ENCODE data around the gene PSMG3. TPM values are rescaled to one million over a fixed set of nuclear protein-coding genes. Genes with fewer than 3 reads are reported as not detected.

Gene PSMG3
- total RNA-seq, 3 donors from 2014 or later (not counting 1 experiment from before 2014, with no cell fraction given), result 19.0 to 21.4 (median 20.5) TPM

DNA sequence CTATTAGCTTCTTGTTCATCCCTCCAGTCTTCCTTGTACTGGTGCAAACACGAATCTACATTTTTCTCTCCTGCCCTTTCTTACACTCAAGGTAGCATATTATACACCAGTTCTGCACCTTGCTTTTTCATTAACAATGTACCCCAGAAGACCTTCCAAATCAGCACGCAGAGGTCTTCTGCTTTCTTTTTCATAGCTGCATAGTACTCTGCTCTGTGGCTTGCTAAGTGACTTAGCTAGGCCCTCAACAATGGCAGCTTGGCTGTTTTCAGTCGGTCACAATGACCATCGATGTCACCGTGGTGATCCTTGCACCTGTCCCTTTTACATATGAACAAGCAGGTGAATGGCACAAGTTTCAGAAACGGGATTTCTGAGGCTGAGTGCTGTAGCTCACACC lies 44.4 kb downstream of the PSMG3 start:
- ATAC-seq (no peak), DNase-seq (no peak)
- Histone ChIP-seq H3K9me3 (ENCODE audit: control insufficient read depth, insufficient read depth, low read length) (no peaks in the 10 kb centered on the region), H3K4me3 (ENCODE audit: low read length) (no peak overlapping the region), H3K27me3 (ENCODE audit: control insufficient read depth, insufficient read depth, low read length) (no peaks in the 10 kb centered on the region), H3K27ac (ENCODE audit: low read length) (no peak overlapping the region), H3K36me3 (ENCODE audit: control insufficient read depth, insufficient read depth, low read length) (no peaks in the 10 kb centered on the region), H3K4me1 (ENCODE audit: control insufficient read depth, insufficient read depth, low read length) (peaks cover 7% of the 10 kb centered on the region)
- TF ChIP-seq, protein P1, sequence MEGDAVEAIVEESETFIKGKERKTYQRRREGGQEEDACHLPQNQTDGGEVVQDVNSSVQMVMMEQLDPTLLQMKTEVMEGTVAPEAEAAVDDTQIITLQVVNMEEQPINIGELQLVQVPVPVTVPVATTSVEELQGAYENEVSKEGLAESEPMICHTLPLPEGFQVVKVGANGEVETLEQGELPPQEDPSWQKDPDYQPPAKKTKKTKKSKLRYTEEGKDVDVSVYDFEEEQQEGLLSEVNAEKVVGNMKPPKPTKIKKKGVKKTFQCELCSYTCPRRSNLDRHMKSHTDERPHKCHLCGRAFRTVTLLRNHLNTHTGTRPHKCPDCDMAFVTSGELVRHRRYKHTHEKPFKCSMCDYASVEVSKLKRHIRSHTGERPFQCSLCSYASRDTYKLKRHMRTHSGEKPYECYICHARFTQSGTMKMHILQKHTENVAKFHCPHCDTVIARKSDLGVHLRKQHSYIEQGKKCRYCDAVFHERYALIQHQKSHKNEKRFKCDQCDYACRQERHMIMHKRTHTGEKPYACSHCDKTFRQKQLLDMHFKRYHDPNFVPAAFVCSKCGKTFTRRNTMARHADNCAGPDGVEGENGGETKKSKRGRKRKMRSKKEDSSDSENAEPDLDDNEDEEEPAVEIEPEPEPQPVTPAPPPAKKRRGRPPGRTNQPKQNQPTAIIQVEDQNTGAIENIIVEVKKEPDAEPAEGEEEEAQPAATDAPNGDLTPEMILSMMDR (IDR thresholded peaks at IDR 0.05), result no peak
- peaks cover 0 to 12% of the 10 kb centered on the region in 2 donors for H3K27me3 Mint-ChIP-seq (ENCODE audit: low read depth in 2 of 2)
- H3K9me3 Mint-ChIP-seq, result no peaks in the 10 kb centered on the region
- intact Hi-C loops (cut with micrococcal nuclease), result no loop called here
- no peak overlapping the region for H3K27ac Mint-ChIP-seq
- no peak overlapping the region for H3K4me3 Mint-ChIP-seq
- no peaks in the 10 kb centered on the region for H3K36me3 Mint-ChIP-seq
- WGBS (ENCODE audit: insufficient coverage), result 95% methylated on average over 6 of the region's 6 CpGs
- H3K4me1 Mint-ChIP-seq, result no peaks in the 10 kb centered on the region

DNA sequence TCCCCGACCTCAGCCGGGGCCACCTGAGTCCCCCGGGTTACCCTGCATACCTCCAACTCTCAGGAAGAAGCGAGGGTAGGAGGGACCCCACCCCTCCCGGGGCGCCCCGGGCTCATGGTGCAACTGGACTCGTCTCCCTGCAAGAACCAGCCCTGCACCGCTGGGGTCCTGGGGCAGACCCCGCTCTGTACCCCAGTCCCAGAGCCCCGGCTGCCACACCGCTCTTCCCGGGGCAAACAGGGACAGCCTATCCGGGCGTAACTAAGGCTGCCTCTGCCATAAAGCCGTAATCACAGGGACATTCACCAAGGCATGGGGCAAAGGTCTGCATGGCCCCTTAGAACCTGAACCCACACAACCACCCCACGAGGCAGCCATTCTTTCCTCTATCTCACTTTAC lies 46.0 kb downstream of the PSMG3 start:
- no peaks in the 10 kb centered on the region for H3K36me3 ChIP-seq (ENCODE audit: control insufficient read depth, insufficient read depth, low read length)
- H3K4me1 ChIP-seq (ENCODE audit: control insufficient read depth, insufficient read depth, low read length), result no peaks in the 10 kb centered on the region
- intact Hi-C loops (cut with micrococcal nuclease), result no loop called here
- no peak overlapping the region for H3K27ac Mint-ChIP-seq
- DNase-seq (no peak), ATAC-seq (no peak)
- H3K27me3 Mint-ChIP-seq (ENCODE audit: low read depth in 2 of 2), result peaks cover 0 to 12% of the 10 kb centered on the region in 2 donors
- no peak overlapping the region for H3K4me3 ChIP-seq (ENCODE audit: low read length)
- H3K9me3 ChIP-seq (ENCODE audit: control insufficient read depth, insufficient read depth, low read length), result no peaks in the 10 kb centered on the region
- no peaks in the 10 kb centered on the region for H3K27me3 ChIP-seq (ENCODE audit: control insufficient read depth, insufficient read depth, low read length)
- H3K4me1 Mint-ChIP-seq, result no peaks in the 10 kb centered on the region
- TF ChIP-seq, protein P1 (IDR thresholded peaks at IDR 0.05), result no peak
- H3K27ac ChIP-seq (ENCODE audit: low read length), result no peak overlapping the region
- no peak overlapping the region for H3K4me3 Mint-ChIP-seq
- no peaks in the 10 kb centered on the region for H3K36me3 Mint-ChIP-seq
- WGBS (ENCODE audit: insufficient coverage), result 92% methylated on average over 16 of the region's 17 CpGs
- H3K9me3 Mint-ChIP-seq, result no peaks in the 10 kb centered on the region

DNA sequence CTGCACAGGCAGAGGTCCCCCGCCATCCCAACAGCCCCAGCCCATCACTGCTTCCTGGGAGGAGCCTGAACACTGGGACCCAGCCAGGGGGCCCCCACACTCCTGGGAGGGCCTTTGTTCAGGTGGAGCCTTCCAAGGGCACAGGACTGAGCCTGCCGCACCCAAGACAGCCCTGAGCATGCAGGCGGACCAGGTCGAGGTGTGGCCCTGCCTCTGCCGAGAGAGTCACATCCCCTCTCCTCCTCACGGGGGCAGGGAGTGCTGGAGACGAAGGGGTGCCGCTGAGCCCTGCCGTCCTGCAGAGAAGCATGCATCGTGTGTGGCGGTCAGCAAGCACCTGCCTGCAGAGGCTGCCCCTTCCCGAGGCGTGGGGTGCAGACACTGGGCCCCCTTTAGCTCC lies 46.6 kb downstream of the PSMG3 start:
- Histone ChIP-seq H3K4me3 (ENCODE audit: low read length) (no peak overlapping the region), H3K9me3 (ENCODE audit: control insufficient read depth, insufficient read depth, low read length) (no peaks in the 10 kb centered on the region), H3K27me3 (ENCODE audit: control insufficient read depth, insufficient read depth, low read length) (no peaks in the 10 kb centered on the region), H3K27ac (ENCODE audit: low read length) (no peak overlapping the region), H3K4me1 (ENCODE audit: control insufficient read depth, insufficient read depth, low read length) (no peaks in the 10 kb centered on the region), H3K36me3 (ENCODE audit: control insufficient read depth, insufficient read depth, low read length) (no peaks in the 10 kb centered on the region)
- Mint-ChIP-seq H3K4me3 (no peak overlapping the region), H3K9me3 (no peaks in the 10 kb centered on the region), H3K27me3 (ENCODE audit: low read depth in 2 of 2) (peaks cover 0 to 12% of the 10 kb centered on the region in 2 donors), H3K27ac (no peak overlapping the region), H3K36me3 (no peaks in the 10 kb centered on the region), H3K4me1 (no peaks in the 10 kb centered on the region)
- no peak for DNase-seq
- ATAC-seq, result no peak
- TF ChIP-seq, protein P1 (IDR thresholded peaks at IDR 0.05), result no peak
- intact Hi-C loops (cut with micrococcal nuclease), result no loop called here
- 73% methylated on average over 13 of the region's 13 CpGs for WGBS (ENCODE audit: insufficient coverage)

DNA sequence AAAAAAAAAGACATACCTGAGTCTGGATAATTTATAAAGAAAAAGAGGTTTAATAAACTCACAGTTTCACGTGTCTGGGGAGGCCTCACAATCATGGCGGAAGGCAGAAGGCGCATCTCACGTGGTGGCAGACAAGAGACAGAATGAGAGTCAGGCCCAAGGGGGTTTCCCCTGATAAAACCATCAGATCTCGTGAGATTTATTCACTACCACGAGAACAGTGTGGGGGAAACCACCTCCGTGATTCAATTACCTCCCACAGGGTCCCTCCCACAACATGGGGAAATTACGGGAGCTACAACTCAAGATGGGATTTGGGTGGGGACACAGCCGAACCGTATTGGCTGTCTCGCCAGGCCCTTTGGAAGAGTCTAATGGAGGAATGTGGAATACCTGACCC lies 48.4 kb downstream of the PSMG3 start:
- TF ChIP-seq, protein P1 (IDR thresholded peaks at IDR 0.05), result no peak
- ATAC-seq, result peak in 2 of 3 donors; percentile 57 to 60
- peak in 1 of 2 donors; percentile 43 for DNase-seq

More for the DNA sequence above, 48.4 kb downstream of the PSMG3 start:
- no peaks in the 10 kb centered on the region for H3K36me3 ChIP-seq (ENCODE audit: control insufficient read depth, insufficient read depth, low read length)
- Mint-ChIP-seq H3K4me3 (no peak overlapping the region), H3K27me3 (ENCODE audit: low read depth in 2 of 2) (peaks cover 0 to 7% of the 10 kb centered on the region in 2 donors), H3K4me1 (no peaks in the 10 kb centered on the region), H3K9me3 (no peaks in the 10 kb centered on the region), H3K36me3 (no peaks in the 10 kb centered on the region), H3K27ac (no peak overlapping the region)
- no peaks in the 10 kb centered on the region for H3K4me1 ChIP-seq (ENCODE audit: control insufficient read depth, insufficient read depth, low read length)
- intact Hi-C loops (cut with micrococcal nuclease), result no loop called here
- no peak overlapping the region for H3K27ac ChIP-seq (ENCODE audit: low read length)
- no peaks in the 10 kb centered on the region for H3K27me3 ChIP-seq (ENCODE audit: control insufficient read depth, insufficient read depth, low read length)
- 61% methylated on average over 11 of the region's 11 CpGs for WGBS (ENCODE audit: insufficient coverage)
- no peaks in the 10 kb centered on the region for H3K9me3 ChIP-seq (ENCODE audit: control insufficient read depth, insufficient read depth, low read length)
- no peak overlapping the region for H3K4me3 ChIP-seq (ENCODE audit: low read length)
